ENCODE measurements around the gene NATD1.

NATD1 gene

DNA sequence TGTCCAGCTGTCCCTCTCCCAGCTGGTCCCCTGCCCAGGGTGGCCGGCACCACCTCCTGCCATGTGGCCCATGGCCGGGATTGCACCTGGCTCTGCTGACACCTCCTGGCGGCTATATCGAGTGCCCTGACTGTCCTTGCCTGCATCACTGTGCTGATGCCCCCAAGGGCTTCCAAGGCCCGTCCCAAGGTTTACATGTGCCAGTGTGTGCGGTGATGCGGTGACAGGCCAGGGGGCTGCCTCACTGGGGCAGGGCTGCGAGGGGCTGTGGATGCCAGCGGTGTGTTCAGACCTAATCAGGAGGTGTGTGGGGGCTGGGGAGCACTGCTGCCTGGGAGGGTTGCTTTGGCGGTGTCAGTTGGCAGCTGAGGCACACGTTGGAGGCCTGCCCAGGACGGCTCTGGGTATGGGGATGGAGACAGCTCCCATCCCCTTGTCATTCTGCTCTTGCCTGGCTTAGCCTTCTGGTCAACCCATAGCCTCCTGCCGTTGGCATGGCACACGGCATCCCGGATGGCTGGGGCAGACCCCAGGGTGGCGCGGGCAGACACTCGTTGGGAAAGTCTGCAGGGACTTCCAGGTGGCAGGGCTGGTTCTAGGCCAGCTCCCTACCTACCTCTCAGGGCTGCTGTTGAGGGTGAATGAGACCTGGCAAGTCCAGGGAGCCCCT lies 36.8 kb upstream of the NATD1 start:
- DNase-seq: no peak

DNA sequence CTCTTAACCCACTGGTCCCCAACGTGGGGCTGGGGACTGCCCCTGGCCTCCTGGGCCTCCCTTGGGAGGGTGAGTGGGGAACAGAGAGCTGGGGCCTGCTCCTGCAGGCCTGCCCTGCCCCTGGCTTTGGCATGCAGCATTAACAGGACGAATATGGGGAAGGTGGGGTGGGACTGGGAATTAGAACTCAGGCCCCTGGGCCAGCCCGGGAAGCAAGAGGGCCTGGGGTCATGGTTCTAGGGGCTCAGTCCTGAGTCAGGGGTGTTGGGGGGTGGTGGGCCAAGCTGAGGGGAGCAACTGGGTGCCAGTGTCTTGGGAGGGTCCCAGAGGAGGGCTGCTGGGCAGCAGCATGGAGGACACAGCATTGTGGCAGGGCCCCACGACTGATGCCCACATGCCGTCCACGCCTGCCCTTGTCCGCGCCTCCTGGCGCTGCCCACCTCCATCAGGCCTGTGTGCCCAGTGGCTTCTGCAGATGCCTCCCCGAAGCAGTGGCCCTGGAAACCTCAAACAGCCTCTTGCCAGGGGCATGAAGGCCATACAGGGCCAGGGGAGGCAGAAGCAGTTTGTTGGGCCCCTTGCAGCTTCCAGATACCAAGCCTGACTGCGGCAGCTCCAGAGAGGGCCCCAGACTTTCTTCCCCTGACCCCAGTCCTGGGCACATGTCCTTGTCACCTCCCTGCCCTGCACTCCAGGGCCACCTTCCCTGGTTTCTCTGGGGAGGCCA lies 36.1 kb upstream of the NATD1 start:
- DNase-seq: no peak

GRCh38 chr17:21288571-21289017 lies 35.4 kb upstream of the NATD1 start:
- DNase-seq: no peak

DNA sequence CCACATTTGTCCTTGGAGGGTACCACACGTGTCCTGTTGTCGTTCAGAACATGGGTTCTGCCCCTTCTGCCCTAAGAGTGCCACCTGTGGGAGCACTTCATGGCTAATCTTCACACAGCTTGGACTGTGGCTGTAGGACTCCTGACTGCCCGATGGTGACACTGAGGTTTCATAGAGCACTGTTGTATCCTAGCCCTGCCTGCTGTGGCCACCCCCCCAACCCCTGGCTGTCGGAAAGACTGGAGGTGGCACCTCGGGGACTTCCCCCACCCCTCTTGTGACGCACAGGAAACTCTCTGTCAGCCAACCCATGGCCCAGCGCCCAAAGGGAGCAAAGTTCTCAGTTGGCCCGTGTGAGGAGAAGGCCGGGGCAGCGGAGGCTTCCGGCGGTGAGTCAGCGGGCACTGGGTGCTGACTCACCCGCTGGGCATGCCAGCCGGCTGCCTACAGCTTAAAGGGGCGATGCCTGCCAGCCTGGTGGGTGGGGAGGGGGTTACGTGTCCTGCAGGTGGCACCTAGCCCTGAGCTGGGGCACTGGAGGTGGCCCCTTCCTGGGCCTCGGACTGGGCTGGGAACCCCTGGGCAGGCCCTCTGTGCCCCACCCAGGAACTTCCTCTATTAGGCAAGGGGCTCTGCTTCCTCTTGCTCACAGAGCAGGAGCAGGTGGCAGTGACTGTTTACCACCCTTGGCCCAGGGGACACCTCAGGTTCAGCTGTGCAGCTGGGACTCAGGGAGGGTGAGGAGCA lies 34.7 kb upstream of the NATD1 start:
- DNase-seq: peak; percentile 52

DNA sequence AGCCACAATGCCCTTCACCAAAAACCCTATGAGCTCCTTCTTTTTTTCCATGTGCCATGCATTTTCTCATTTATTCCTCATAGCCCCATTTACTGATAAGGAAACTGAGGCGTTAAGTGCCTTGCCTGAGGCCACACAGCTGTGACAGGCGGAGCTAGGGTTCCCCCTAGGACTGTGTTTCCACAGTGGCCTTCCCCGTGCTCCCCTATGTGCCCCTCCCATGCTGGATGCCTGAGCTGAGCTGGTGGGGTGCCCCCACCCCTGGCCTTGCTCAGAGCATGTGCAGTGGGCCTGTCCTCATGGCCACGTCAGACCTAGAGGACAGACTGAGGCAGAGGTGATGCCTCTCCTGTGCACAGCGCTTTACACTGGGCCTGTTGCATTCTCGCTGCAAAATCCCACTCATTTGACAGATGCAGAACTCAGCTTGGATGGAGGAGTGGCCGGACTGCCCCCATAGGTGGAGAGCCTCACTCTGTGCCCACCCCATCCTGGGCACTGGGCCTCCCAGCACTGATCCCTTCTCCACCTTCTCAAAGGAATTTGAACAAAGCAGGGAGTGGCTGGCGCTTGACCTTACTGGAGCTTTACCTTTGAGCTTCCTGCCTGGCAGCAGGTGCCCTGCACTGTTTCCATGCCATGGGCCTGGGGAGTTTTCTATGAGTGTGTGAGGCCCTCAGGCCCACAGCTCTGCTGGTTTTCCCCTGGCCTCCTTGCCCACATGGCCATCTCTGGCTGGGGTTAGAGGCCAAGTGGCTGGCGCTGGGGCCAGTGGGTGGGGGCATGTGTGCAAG lies 33.9 kb upstream of the NATD1 start:
- DNase-seq: no peak

- DNase-seq: no peak
These were observed 33.0 kb upstream of the NATD1 start for GRCh38 chr17:21286066-21286770.

DNA sequence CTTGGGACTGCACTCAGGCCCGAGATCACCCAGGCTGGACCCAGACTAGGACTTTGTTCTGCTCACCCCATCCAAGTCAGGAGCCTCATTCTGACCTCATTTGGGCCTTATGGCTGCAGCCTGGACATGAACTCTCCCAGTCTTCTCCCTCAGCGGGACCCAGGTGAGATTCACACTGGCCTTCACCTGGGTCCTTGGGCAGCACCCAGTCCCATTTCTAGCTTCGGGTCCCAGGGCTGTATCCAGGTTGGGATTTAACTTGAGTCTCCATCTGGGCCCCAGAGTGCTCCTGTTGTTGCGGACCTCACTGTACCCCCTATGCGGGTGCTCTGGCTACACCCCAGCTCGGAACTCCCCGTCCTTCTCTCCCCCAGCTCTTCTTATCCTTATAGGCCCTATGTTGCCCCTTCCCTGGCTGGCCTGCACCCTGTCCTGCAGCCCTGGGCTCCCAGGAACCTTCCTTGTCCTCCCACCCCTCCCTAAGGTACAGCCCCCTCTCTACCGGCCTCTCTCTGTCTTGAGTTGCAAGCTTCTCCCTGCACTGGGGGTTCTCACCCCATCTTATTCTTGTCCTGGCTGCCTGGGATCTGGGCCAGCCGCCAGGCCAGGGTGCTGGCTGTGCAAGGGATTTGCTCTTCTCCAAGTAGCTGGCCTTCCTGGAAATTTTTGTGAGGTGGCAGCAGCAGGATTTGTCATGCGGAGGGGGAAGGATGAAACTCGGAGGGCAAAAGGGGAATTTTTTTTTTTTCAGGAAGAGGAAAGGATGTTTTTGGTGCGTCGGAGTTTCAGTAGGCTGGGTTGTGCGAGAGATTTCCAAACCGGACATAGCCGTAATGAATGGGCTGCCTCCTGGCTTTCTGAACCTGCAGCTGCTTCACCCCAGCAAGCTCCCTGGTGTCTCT lies 32.2 kb upstream of the NATD1 start:
- no peak for DNase-seq

GRCh38 chr17:21284319-21285163 lies 31.3 kb upstream of the NATD1 start, which contains the start of gene MAP2K3:
TSS of gene MAP2K3 (plus strand) at chr17:21284711. CDS start at chr17:21284921, 210 bp downstream.
- peak; percentile 95 for DNase-seq

- no peak for DNase-seq
These were observed 30.5 kb upstream of the NATD1 start for GRCh38 chr17:21283482-21284318.

DNA sequence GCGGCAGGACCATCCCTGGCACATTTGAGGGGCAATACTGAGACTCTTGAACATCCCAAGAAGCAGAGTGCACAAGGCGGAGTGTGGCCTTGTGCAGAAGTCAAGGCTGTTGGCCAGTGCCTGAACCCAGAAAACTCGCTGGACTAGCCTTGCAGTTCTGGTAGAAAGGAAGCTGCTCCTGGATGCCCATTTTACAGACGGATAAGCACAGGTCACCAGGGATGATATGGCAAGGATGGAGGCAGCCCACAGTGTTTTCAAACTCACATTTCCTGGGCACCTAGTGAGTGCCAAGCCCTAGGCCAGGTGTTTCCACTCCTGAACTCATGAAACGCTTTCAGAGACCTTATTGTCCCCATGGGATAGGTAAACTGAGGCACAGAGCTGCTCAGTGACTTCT lies 29.6 kb upstream of the NATD1 start:
- no peak for DNase-seq

DNA sequence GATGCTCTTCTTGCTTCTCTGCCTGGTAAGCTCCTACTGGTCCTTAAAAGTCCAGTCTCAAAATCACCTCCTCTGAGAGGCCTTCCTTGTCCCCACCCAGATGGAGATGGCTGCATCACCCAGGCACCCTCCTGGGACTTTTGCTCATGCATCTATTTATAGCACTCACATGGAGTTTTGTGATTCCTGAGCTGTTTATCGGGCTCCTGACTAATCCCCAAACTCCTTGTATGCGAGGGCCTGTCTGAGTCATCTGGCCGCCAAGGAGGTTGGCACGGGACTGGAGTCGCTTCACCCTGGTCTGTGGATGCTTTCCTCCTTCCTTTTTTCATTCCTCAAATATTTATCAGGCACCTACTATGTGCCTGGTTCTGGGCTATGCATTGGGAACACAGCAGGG lies 29.0 kb upstream of the NATD1 start:
- no peak for DNase-seq

GRCh38 chr17:21280081-21280518 lies 26.9 kb upstream of the NATD1 start:
- DNase-seq: no peak

GRCh38 chr17:21279582-21279981 lies 26.4 kb upstream of the NATD1 start:
- no peak for DNase-seq

DNA sequence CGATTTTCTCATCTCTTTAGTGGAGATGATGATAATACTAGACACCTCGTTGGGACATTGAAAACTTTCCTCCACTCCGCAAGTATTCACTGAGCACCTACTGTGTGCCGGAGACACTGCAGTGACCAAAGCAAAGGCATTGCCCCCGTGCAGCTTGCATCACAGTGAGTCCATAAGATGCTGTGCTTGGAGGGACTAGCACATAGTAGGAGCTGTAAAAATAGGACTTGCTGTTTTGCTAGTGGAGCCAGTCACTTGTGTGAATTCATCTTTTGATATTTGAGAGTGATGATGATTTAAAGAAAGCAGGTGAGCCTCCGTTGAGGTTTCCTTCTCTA lies 26.0 kb upstream of the NATD1 start:
- no peak for DNase-seq

GRCh38 chr17:21278450-21279197 lies 25.4 kb upstream of the NATD1 start:
- DNase-seq: no peak

DNA sequence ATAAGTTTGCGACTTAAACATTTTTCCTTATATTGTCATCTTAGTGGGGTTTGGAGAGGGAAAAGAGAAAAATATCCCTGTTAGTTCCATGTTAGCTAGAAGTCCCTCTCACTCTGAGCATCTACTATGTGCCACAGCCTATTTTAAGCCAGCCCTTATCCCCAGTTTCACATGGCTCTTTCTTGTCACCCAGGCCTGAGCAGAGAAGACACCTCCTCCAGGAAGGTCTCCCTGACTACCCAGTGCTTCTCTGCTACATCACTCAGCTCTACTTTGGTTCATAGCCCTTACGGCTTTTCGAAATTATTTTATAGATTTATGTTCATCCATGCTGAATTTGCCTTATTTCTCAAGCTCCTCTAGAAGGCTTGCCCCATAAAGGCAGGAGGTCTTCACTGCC lies 24.1 kb upstream of the NATD1 start:
- no peak for DNase-seq

GRCh38 chr17:21276264-21276588 lies 23.0 kb upstream of the NATD1 start:
- DNase-seq: no peak

- DNase-seq: peak; percentile 44
These were observed 22.5 kb upstream of the NATD1 start for GRCh38 chr17:21275579-21276263.

Data from NCI-H1436 treated with DMSO at 0.1 percent for 48 hours (cell line).